Measurements from ENCODE around the gene SSR2. TPM values are rescaled to one million over a fixed set of nuclear protein-coding genes. Genes with fewer than 3 reads are reported as not detected.

SSR2 gene
- polyA plus RNA-seq, 1 of the 3 experiments (the other 2 are of a cell fraction) = 1,136 TPM

- POLR2A ChIA-PET = no interaction called here
- TF ChIP-seq GABPA (IDR thresholded peaks at IDR 0.05; ENCODE audit: low read depth) (no peak), ZBTB33 (IDR thresholded peaks at IDR 0.05; ENCODE audit: borderline replicate concordance, low read depth) (no peak), NFIC (IDR thresholded peaks at IDR 0.05; ENCODE audit: borderline replicate concordance) (peak; percentile 86)
- H3K27me3 ChIP-seq (ENCODE audit: insufficient read depth) = no peaks in the 10 kb centered on the region
- H3K9me3 ChIP-seq = no peaks in the 10 kb centered on the region
- H3K36me3 ChIP-seq (replicated peaks in 1 of 2; ENCODE audit: control insufficient read depth in 1 of 2, insufficient read depth in 2 of 2, low read length in 1 of 2) = peaks cover 53 to 62% of the 10 kb centered on the region in 2 experiments
- peak overlapping the region; percentile 31; the same call in 1 of the 2 replicates for H3K4me2 ChIP-seq
- H3K4me1 ChIP-seq (ENCODE audit: control insufficient read depth in 1 of 2, insufficient read depth in 2 of 2, low read depth in 1 of 2, low read length in 1 of 2) = peaks cover 3 to 19% of the 10 kb centered on the region in 2 experiments; a peak in 2 of 4 replicates
- H4K20me1 ChIP-seq (ENCODE audit: insufficient read depth) = peaks cover 16% of the 10 kb centered on the region
- CTCF ChIA-PET = interaction anchor here (1.4 kb wide), 1 partner anchor 24 kb away, joined by 7 read pairs; no protein-coding TSS in a partner anchor
- H3K79me2 ChIP-seq (ENCODE audit: insufficient read depth) = peaks cover 45% of the 10 kb centered on the region
- H3K9ac ChIP-seq = no peak overlapping the region; the same call in 1 of the 2 replicates
- H2AFZ ChIP-seq (ENCODE audit: low read depth) = no peak overlapping the region
- 88% methylated on average over 12 of the region's 18 CpGs for WGBS (ENCODE audit: low lambda C conversion rate)
- H3K4me3 ChIP-seq (ENCODE audit: low read depth in 2 of 2, low read length in 1 of 2) = no peak overlapping the region
- no peaks in the 10 kb centered on the region for H3K9me2 ChIP-seq
- H3F3A ChIP-seq (replicated peaks; ENCODE audit: insufficient read depth) = peaks cover 27% of the 10 kb centered on the region
- DNase-seq = no peak
- peak overlapping the region in 1 of 2 experiments; percentile 79; a peak in 2 of 4 replicates for H3K27ac ChIP-seq (ENCODE audit: low read depth in 2 of 2, low read length in 1 of 2)
Measured at GRCh38 chr1:155962599-155963211, 58.0 kb downstream of the SSR2 start.

GRCh38 chr1:155961937-155962336 lies 58.8 kb downstream of the SSR2 start:
- Histone ChIP-seq H3F3A (replicated peaks; ENCODE audit: insufficient read depth) (peaks cover 26% of the 10 kb centered on the region), H3K27ac (ENCODE audit: low read depth in 2 of 2, low read length in 1 of 2) (peak overlapping the region in 1 of 2 experiments; percentile 79; a peak in 2 of 4 replicates), H3K36me3 (replicated peaks in 1 of 2; ENCODE audit: control insufficient read depth in 1 of 2, insufficient read depth in 2 of 2, low read length in 1 of 2) (peaks cover 60 to 62% of the 10 kb centered on the region in 2 experiments), H3K27me3 (ENCODE audit: insufficient read depth) (no peaks in the 10 kb centered on the region), H3K9me2 (no peaks in the 10 kb centered on the region), H3K9me3 (no peaks in the 10 kb centered on the region), H3K4me1 (ENCODE audit: control insufficient read depth in 1 of 2, insufficient read depth in 2 of 2, low read depth in 1 of 2, low read length in 1 of 2) (peaks cover 3 to 17% of the 10 kb centered on the region in 2 experiments; a peak in 2 of 4 replicates), H2AFZ (ENCODE audit: low read depth) (no peak overlapping the region), H3K4me3 (ENCODE audit: low read depth in 2 of 2, low read length in 1 of 2) (no peak overlapping the region), H3K79me2 (ENCODE audit: insufficient read depth) (peaks cover 38% of the 10 kb centered on the region), H4K20me1 (ENCODE audit: insufficient read depth) (peaks cover 15% of the 10 kb centered on the region; the same call in 1 of the 2 replicates), H3K4me2 (peak overlapping the region; percentile 31; the same call in 1 of the 2 replicates), H3K9ac (peak overlapping the region; percentile 59)
- ChIA-PET POLR2A (no interaction called here), CTCF (interaction anchor here (1.4 kb wide), 1 partner anchor 24 kb away, joined by 7 read pairs; no protein-coding TSS in a partner anchor)
- peak; percentile 29; the same call in 1 of the 2 replicates for TF ChIP-seq RXRA (IDR thresholded peaks at IDR 0.05; ENCODE audit: borderline replicate concordance, low read depth)
- TF ChIP-seq TCF12 (IDR thresholded peaks at IDR 0.05) = peak; percentile 63; the same call in 1 of the 2 replicates
- peak; percentile 66 for TF ChIP-seq JUND (IDR thresholded peaks at IDR 0.05)
- TF ChIP-seq CTCF (IDR thresholded peaks at IDR 0.05) = peak; percentile 55
- TF ChIP-seq USF1 (IDR thresholded peaks at IDR 0.05; ENCODE audit: borderline replicate concordance, low read depth) = peak; percentile 58; the same call in 1 of the 2 replicates
- TF ChIP-seq POLR2AphosphoS5 (IDR thresholded peaks at IDR 0.05; ENCODE audit: low read depth, low read length) = no peak; the same call in 1 of the 2 replicates
- TF ChIP-seq MXI1 (IDR thresholded peaks at IDR 0.05; ENCODE audit: low read depth, low read length) = no peak
- TF ChIP-seq NFIC (IDR thresholded peaks at IDR 0.05; ENCODE audit: borderline replicate concordance) = peak; percentile 74; the same call in 1 of the 2 replicates
- TF ChIP-seq RAD21 (IDR thresholded peaks at IDR 0.05; ENCODE audit: low read length) = peak; percentile 36; the same call in 1 of the 2 replicates
- no peak for TF ChIP-seq REST (IDR thresholded peaks at IDR 0.05; ENCODE audit: low read depth, low read length)
- TF ChIP-seq SIN3A (IDR thresholded peaks at IDR 0.05; ENCODE audit: borderline replicate concordance, low read depth, low read length) = peak; percentile 68; the same call in 1 of the 2 replicates
- TF ChIP-seq SMC3 (IDR thresholded peaks at IDR 0.05; ENCODE audit: low read depth, low read length) = peak; percentile 50
- peak; percentile 90; the same call in 1 of the 2 replicates for TF ChIP-seq FOSL2 (IDR thresholded peaks at IDR 0.05; ENCODE audit: borderline replicate concordance, low read depth)
- peak; percentile 73; the same call in 1 of the 2 replicates for TF ChIP-seq MAX (IDR thresholded peaks at IDR 0.05; ENCODE audit: low read depth)
- no peak for DNase-seq
- 3% methylated on average over 14 of the region's 14 CpGs for WGBS (ENCODE audit: low lambda C conversion rate)
